PFSK-1 (cell line): Measurements from ENCODE around the gene MGLL.

Source experiments
- POLR2AphosphoS5 ChIP-seq: IDR thresholded peaks from 2 replicates; pipeline ENCODE4 v1.6.1; 2012; ENCODE audit warnings: low read depth, mild to moderate bottlenecking, control low read depth, low read length, moderate library complexity
- SIN3A ChIP-seq: IDR thresholded peaks from 2 replicates; pipeline ENCODE4 v1.6.1; 2012; ENCODE audit warnings: mild to moderate bottlenecking, low read length, moderate library complexity, borderline replicate concordance; ENCODE audit not compliant: insufficient read depth
- TF ChIP-seq, protein P1 (sequence below), 2 experiments: IDR thresholded peaks; 2 replicates each; pipeline versions ENCODE4 v1.6.1 to v1.8.0; 2011 to 2012; ENCODE audit warnings: low read depth in 2 of 2, low read length in 2 of 2, control low read depth in 1 of 2, inconsistent platforms in 1 of 2, mild to moderate bottlenecking in 1 of 2, moderate library complexity in 1 of 2; ENCODE audit not compliant: insufficient read depth in 1 of 2

DNA sequence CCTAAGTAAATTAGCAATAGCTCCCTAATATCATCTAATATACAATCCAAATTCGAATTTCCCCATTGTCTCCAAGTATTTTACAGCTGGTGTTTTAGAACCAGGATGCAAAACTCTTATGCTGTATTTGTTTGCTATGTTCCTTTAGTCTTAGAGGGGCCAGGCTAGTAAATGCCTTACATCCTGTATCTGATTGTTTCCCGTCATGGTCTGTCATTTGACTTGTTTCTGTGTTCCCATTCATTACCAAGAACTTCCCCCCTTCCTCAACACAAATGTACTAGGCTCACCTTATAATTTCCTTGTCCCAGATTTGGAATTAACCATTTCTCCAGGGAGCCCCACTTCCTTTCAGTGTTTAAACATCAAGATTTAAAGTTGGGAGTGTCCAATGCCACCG, 95.4 kb downstream of the MGLL start:
- TF ChIP-seq, protein P1, sequence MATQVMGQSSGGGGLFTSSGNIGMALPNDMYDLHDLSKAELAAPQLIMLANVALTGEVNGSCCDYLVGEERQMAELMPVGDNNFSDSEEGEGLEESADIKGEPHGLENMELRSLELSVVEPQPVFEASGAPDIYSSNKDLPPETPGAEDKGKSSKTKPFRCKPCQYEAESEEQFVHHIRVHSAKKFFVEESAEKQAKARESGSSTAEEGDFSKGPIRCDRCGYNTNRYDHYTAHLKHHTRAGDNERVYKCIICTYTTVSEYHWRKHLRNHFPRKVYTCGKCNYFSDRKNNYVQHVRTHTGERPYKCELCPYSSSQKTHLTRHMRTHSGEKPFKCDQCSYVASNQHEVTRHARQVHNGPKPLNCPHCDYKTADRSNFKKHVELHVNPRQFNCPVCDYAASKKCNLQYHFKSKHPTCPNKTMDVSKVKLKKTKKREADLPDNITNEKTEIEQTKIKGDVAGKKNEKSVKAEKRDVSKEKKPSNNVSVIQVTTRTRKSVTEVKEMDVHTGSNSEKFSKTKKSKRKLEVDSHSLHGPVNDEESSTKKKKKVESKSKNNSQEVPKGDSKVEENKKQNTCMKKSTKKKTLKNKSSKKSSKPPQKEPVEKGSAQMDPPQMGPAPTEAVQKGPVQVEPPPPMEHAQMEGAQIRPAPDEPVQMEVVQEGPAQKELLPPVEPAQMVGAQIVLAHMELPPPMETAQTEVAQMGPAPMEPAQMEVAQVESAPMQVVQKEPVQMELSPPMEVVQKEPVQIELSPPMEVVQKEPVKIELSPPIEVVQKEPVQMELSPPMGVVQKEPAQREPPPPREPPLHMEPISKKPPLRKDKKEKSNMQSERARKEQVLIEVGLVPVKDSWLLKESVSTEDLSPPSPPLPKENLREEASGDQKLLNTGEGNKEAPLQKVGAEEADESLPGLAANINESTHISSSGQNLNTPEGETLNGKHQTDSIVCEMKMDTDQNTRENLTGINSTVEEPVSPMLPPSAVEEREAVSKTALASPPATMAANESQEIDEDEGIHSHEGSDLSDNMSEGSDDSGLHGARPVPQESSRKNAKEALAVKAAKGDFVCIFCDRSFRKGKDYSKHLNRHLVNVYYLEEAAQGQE (IDR thresholded peaks at IDR 0.05; ENCODE audit: insufficient read depth in 1 of 2, low read depth in 2 of 2, low read length in 2 of 2): no peak
- TF ChIP-seq SIN3A: no peak
- no peak for TF ChIP-seq POLR2AphosphoS5
